GM18951 (cell line): ENCODE measurements around the gene COL16A1.

Source experiments
- POLR2A ChIP-seq: IDR thresholded peaks from 4 replicates; pipeline ENCODE4 v1.6.1; 2011; ENCODE audit warnings: mild to moderate bottlenecking; ENCODE audit not compliant: insufficient read length, insufficient read depth; ENCODE audit errors: extremely low read depth
- in situ Hi-C: fragments of 300-500 bp; cut with MboI; formaldehyde crosslinking; loops from one replicate; pipeline ENCODE4 v1.12.0; 2022; ENCODE audit warnings: low sequenced_read_pairs, mixed read lengths, inconsistent platforms; ENCODE audit not compliant: unreplicated experiment

COL16A1 gene

GRCh38 chr1:31727195-31727594, 23.4 kb upstream of the COL16A1 start:
- no peak for TF ChIP-seq POLR2A
- in situ Hi-C loops: no loop called here

- in situ Hi-C loops: no loop called here
Measured at GRCh38 chr1:31726715-31727114, 22.9 kb upstream of the COL16A1 start.

DNA sequence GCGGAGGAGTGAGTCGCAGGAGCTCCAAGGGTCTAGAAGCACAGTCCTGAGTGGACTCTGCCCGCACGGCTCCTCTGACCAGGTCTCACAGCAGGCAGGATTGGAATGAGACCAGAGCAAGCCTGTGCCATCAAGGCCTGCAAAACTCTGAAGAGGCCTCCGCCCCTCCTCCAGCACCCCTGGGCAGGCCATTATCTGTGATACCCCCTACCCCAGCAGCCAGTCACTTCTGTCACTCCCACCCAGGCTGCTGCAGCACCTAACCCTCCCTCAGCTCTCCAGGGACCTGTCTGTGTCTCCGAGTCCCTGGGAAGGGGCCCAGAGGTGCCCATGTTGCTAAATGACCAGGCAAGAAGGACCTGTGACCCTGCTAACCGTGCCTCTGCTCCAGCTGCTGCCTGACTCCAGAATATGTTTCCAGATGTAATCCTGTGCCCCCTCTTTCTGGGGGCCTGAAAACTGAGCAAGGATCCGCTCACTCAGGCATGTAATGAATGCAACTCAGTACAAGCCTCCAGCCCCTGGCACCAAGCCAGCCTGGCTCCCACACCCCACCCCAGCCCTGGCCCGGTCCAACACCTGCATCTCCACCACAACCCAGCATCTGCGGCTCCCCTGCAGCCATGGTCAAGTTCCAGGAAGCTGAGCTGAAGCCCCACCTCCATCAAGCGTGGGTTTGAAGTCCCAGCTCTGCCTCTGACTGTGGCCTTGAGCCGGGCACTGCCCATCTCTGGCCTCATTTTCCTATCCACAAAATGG, 22.1 kb upstream of the COL16A1 start:
- TF ChIP-seq POLR2A: no peak
- in situ Hi-C loops: no loop called here

More at GRCh38 chr1:31726715-31727114, 22.9 kb upstream of the COL16A1 start:
- TF ChIP-seq POLR2A: no peak

- in situ Hi-C loops: no loop called here
- TF ChIP-seq POLR2A: no peak
Measured at GRCh38 chr1:31725134-31725533, 21.3 kb upstream of the COL16A1 start.

DNA sequence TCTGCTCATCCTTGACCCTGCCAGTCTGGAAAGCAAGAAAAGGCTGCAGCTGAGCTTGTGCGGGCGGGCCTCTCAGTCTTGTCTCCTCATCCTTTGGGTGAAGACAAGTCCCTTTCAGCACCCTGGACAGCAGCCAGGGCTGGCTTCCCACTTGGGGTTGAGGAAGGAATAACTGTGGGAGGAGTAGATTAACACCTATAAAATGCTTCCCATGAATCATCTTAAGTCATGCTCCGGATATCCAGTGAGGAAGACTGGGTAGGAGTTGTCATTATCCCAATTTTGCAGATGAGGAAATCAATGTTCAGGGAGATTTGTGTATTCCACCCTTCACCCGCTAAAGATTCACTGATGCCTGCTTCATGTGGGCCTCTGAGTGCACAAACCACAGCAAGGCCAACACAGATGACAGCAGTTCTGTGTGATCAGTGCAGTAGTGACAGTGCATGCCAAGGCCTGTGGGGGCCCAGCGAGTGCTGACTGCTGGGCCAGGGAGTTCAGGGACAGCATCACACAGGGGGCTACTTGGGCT, 20.1 kb upstream of the COL16A1 start:
- in situ Hi-C loops: no loop called here
- TF ChIP-seq POLR2A: no peak

DNA sequence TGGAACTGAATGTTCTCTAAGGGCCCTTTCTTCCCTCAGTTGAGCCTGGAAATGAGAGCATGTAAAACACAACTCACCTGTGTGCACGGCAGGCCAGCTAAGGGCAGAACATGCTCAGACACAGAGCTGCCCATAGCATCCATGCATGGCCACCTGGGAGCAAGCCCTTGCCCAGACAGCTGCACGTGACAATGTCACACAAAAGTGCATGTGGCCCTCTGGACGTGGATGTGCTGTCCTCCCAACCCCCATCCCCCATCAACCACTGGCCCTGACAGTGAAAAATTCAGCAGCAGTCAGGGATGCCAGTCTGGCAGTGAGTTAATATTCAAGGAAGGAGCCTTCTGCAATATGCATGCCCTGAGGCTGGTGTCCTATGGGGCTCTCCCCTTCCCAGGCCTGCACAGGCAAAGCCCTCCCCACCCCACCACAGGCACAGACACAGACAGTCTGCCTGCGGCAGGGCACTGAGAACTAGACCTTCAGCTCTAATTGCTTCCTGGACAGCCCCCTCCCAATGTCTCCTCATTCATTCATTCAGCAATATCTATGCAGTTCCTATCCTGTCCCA, 14.6 kb upstream of the COL16A1 start:
- in situ Hi-C loops: no loop called here
- no peak for TF ChIP-seq POLR2A

GRCh38 chr1:31717341-31717740, 13.5 kb upstream of the COL16A1 start:
- no peak for TF ChIP-seq POLR2A
- in situ Hi-C loops: no loop called here

GRCh38 chr1:31715873-31716220, 12.0 kb upstream of the COL16A1 start:
- in situ Hi-C loops: no loop called here
- no peak for TF ChIP-seq POLR2A

GRCh38 chr1:31715087-31715872, 11.5 kb upstream of the COL16A1 start:
- TF ChIP-seq POLR2A: no peak
- in situ Hi-C loops: no loop called here

DNA sequence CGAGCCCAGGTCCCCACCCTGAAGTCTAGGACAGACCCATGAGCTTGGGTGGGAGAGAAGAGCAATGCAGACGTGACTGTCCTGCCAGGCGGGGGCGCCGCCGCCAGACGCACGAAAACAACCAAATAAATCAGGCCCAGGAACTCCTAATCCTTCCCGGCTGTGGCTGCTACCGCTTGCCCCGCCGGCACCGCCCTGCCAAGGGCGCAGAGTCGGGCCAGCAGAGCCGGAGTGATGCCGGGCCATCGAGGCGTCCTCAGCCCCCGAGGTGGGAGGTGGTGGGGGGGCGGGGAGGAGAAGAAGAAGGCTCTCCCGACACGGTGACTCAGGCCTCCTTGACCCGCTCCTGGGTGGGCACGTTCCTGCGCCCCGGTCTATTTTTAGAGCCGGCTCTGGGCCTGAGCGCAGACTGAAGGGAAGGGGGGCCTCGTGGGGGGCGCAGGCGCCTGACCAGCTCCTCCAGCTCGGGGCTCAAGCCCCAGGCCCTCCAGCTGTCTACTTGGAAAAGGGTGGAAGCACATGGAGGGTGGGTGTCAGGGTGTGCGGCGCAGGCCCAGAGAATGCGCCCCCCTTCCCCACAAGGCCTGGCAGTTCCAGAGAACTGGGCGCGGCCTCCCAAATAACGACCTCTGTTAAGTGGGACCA, 10.7 kb upstream of the COL16A1 start:
- no peak for TF ChIP-seq POLR2A
- in situ Hi-C loops: no loop called here

DNA sequence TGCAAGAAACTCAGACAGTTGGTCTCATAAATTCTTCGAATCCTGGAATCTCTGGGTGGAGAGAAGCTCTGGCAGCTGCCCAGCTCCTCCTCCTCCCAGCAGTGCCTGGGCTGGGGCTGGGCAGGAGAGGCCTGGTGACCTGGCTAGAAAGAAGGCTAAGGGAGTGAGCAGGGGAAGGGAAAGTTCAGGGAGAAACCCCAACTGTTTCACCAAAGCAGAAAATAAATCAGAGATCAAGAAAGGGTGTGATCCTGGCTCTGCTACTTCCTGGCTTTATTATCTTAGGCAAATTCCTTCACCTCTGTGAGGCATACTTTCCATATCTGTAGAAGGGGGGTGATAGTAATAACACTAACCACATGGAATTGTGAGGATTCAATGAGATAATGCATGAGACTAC, 8.8 kb upstream of the COL16A1 start:
- TF ChIP-seq POLR2A: no peak
- in situ Hi-C loops: no loop called here

DNA sequence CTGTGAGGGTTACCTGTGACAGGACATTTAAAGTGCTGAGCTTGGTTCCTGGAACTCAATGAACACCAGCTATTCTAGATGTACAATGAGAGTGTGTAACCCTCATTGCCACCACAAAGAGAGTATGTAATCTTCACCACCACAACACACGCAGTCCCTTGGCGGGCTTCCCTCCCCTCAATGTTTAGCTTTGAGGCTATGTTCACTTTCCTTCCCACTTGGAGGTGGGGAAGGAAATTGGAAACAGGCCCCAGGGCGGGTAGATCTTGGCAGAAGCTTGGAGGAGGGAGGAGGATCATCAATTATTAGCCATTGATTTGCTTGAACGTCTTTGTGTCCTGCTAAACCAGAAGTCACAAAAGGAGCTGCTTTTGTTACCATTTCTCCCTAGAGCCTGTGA, 8.3 kb upstream of the COL16A1 start:
- no peak for TF ChIP-seq POLR2A

GRCh38 chr1:31708324-31708723, 4.5 kb upstream of the COL16A1 start:
- in situ Hi-C loops: no loop called here

More for the DNA sequence above, 8.3 kb upstream of the COL16A1 start:
- in situ Hi-C loops: no loop called here

More at GRCh38 chr1:31708324-31708723, 4.5 kb upstream of the COL16A1 start:
- no peak for TF ChIP-seq POLR2A
